ENCODE data around the gene XRCC1. TPM values are rescaled to one million over a fixed set of nuclear protein-coding genes. Genes with fewer than 3 reads are reported as not detected.

XRCC1 gene
- total RNA-seq, 1 experiment from 2014 or later = 20.1 TPM

DNA sequence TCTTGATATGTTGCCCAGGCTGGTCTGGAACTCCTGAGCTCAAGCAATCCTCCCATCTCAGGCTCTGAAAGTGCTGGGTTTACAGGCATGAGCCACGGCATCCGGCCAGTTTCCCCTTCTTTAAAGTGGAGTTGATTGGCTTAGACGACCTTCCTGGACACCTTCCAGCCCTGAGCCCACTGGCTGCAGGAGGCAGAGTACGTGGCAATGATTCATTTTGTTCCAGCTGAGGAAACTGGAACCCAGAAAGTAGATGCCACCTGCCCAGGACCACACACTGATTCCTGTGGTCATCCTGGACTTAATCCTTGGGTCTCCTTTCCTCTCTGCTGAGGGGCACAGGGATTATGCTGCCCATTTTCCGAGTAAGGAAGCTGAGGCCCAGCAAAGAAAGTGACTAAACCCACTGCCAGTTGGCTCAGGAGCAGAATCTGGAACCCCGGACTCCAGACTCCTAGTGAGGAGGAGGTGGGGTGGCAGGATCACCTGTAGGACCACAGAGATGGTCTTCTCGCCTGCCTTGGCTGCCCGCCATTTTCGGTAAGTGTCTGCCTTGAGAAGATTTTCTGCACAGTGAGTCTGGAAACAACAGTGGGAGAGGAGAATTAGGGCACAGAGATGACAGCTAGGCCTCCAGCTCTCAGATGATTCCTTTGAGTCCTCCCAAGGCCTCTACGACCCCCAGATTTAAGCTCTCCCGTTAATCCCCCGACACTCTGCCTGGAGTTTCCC lies 737 bp downstream of the XRCC1 start:
- intact Hi-C loops (cut with micrococcal nuclease; ENCODE audit: unreplicated experiment) (no loop called here), in situ Hi-C loops (cut with HindIII; ENCODE audit: low pct_unique_long_range_greater_than_20kb, low sequenced_read_pairs) (no loop called here)
- ATAC-seq (no peak), DNase-seq (ENCODE audit: low read depth, low spot score) (no peak)
- Histone ChIP-seq H3K27ac (ENCODE audit: low read length) (peak overlapping the region; percentile 96), H3K4me1 (ENCODE audit: control insufficient read depth, insufficient read depth, low read length) (peaks cover 3% of the 10 kb centered on the region; the same call in 1 of the 2 replicates), H3K9me3 (ENCODE audit: control insufficient read depth, insufficient read depth, low read depth, low read length) (no peaks in the 10 kb centered on the region), H3K27me3 (ENCODE audit: control insufficient read depth, insufficient read depth, low read length) (no peaks in the 10 kb centered on the region), H3K36me3 (ENCODE audit: control insufficient read depth, insufficient read depth, low read length) (peaks cover 7% of the 10 kb centered on the region; the same call in 1 of the 2 replicates), H3K4me3 (ENCODE audit: low read depth in 2 of 2, low read length in 2 of 2) (peak overlapping the region; percentile 74 to 99)
- TF ChIP-seq SIN3A (IDR thresholded peaks at IDR 0.05; ENCODE audit: borderline replicate concordance, insufficient read depth, low read depth, low read length) (no peak), TCF7L2 (IDR thresholded peaks at IDR 0.05; ENCODE audit: low read depth, low read length) (no peak), POLR2AphosphoS5 (IDR thresholded peaks at IDR 0.05; ENCODE audit: low read depth, low read length) (no peak)
- TF ChIP-seq, protein P1, sequence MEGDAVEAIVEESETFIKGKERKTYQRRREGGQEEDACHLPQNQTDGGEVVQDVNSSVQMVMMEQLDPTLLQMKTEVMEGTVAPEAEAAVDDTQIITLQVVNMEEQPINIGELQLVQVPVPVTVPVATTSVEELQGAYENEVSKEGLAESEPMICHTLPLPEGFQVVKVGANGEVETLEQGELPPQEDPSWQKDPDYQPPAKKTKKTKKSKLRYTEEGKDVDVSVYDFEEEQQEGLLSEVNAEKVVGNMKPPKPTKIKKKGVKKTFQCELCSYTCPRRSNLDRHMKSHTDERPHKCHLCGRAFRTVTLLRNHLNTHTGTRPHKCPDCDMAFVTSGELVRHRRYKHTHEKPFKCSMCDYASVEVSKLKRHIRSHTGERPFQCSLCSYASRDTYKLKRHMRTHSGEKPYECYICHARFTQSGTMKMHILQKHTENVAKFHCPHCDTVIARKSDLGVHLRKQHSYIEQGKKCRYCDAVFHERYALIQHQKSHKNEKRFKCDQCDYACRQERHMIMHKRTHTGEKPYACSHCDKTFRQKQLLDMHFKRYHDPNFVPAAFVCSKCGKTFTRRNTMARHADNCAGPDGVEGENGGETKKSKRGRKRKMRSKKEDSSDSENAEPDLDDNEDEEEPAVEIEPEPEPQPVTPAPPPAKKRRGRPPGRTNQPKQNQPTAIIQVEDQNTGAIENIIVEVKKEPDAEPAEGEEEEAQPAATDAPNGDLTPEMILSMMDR (IDR thresholded peaks at IDR 0.05) = no peak
- TF ChIP-seq, protein P2, sequence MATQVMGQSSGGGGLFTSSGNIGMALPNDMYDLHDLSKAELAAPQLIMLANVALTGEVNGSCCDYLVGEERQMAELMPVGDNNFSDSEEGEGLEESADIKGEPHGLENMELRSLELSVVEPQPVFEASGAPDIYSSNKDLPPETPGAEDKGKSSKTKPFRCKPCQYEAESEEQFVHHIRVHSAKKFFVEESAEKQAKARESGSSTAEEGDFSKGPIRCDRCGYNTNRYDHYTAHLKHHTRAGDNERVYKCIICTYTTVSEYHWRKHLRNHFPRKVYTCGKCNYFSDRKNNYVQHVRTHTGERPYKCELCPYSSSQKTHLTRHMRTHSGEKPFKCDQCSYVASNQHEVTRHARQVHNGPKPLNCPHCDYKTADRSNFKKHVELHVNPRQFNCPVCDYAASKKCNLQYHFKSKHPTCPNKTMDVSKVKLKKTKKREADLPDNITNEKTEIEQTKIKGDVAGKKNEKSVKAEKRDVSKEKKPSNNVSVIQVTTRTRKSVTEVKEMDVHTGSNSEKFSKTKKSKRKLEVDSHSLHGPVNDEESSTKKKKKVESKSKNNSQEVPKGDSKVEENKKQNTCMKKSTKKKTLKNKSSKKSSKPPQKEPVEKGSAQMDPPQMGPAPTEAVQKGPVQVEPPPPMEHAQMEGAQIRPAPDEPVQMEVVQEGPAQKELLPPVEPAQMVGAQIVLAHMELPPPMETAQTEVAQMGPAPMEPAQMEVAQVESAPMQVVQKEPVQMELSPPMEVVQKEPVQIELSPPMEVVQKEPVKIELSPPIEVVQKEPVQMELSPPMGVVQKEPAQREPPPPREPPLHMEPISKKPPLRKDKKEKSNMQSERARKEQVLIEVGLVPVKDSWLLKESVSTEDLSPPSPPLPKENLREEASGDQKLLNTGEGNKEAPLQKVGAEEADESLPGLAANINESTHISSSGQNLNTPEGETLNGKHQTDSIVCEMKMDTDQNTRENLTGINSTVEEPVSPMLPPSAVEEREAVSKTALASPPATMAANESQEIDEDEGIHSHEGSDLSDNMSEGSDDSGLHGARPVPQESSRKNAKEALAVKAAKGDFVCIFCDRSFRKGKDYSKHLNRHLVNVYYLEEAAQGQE (IDR thresholded peaks at IDR 0.05; ENCODE audit: insufficient read depth in 1 of 2, low read depth in 2 of 2, low read length in 1 of 2) = no peak
- ChIA-PET CTCF (no interaction called here), POLR2A (interaction anchor here (0.6 kb wide), 1 partner anchor 88 kb away, joined by 3 read pairs; no protein-coding TSS in a partner anchor)
- no TSS peak for BruUV-seq (replicated peaks)

DNA sequence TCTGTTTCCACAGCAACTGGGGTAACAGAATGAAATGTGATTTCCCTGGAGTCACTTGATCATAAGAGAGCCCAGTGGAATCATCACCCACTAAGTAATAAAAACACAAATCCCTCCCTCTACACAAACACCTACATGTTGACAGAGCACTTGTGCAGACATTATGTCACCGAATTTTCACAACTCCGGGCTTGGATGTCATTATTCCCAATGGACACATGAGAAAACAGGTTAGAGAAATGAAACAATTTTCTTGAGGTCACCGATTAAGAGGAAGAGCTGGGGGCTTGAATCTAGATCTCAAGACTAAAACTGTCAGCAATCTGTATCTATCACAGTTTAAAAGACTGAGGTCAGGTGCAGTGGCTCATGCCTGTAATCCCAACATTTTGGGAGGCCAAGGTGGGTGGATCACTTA lies 3.1 kb downstream of the XRCC1 start:
- CTCF ChIA-PET = no interaction called here
- no peak for DNase-seq (ENCODE audit: low read depth, low spot score)
- TF ChIP-seq POLR2AphosphoS5 (IDR thresholded peaks at IDR 0.05; ENCODE audit: low read depth, low read length) (no peak), TCF7L2 (IDR thresholded peaks at IDR 0.05; ENCODE audit: low read depth, low read length) (no peak)
- TF ChIP-seq, protein P1 (IDR thresholded peaks at IDR 0.05) = no peak

More for the DNA sequence above, 3.1 kb downstream of the XRCC1 start:
- no peak overlapping the region for H3K4me3 ChIP-seq (ENCODE audit: low read depth in 2 of 2, low read length in 2 of 2)
- intact Hi-C loops (cut with micrococcal nuclease; ENCODE audit: unreplicated experiment) = no loop called here
- in situ Hi-C loops (cut with HindIII; ENCODE audit: low pct_unique_long_range_greater_than_20kb, low sequenced_read_pairs) = no loop called here
- ATAC-seq = no peak
- no peak overlapping the region for H3K27ac ChIP-seq (ENCODE audit: low read length)
- peaks cover 3% of the 10 kb centered on the region; the same call in 1 of the 2 replicates for H3K4me1 ChIP-seq (ENCODE audit: control insufficient read depth, insufficient read depth, low read length)
- H3K36me3 ChIP-seq (ENCODE audit: control insufficient read depth, insufficient read depth, low read length) = peaks cover 7% of the 10 kb centered on the region; the same call in 1 of the 2 replicates
- H3K9me3 ChIP-seq (ENCODE audit: control insufficient read depth, insufficient read depth, low read depth, low read length) = no peaks in the 10 kb centered on the region
- POLR2A ChIA-PET = no interaction called here
- no TSS peak for BruUV-seq (replicated peaks)
- H3K27me3 ChIP-seq (ENCODE audit: control insufficient read depth, insufficient read depth, low read length) = no peaks in the 10 kb centered on the region
